HCT116 (cell line): ENCODE results near the gene DIP2B. TPM values are rescaled to one million over a fixed set of nuclear protein-coding genes. Genes with fewer than 3 reads are reported as not detected.
"Not testable (repeated sequence)": the region's sequence is repeated elsewhere in the genome, so short reads cannot be mapped to it uniquely, and the experiment has no call there.

Experiments
- ATAC-seq: fragments of 200-7000 bp; cut with Tn5 transposase; 2 replicates; pipeline ENCODE4 v1.9.1; 2020; ENCODE audit warnings: mild to moderate bottlenecking, moderate library complexity
- BruUV-seq: library from RNA; stranded (reverse); fragments of 400-500 nt; replicated peaks from 2 replicates; lab custom pipeline; 2021; lab: Mats Ljungman, UMichigan
- CTCF ChIA-PET: fragments of 300-600 bp; sonication (Branson Sonifier 250); formaldehyde crosslinking; loops from one replicate; lab custom pipeline; 2021; ENCODE audit warnings: antibody characterized with exemption; lab: Charles Lee
- POLR2A ChIA-PET: fragments of 300-600, 350-600 bp; sonication (Branson Sonifier 250); formaldehyde crosslinking; loops from one replicate; lab custom pipeline; 2021; ENCODE audit warnings: antibody characterized with exemption; lab: Charles Lee
- RAD21 ChIA-PET, 2 experiments: fragments of 300-600 bp; sonication (Branson Sonifier 250); formaldehyde crosslinking; loops; one replicate each; lab custom pipeline; 2023; ENCODE audit warnings: low total read pairs in 2 of 2; ENCODE audit not compliant: uncharacterized antibody in 2 of 2, unreplicated experiment in 2 of 2, low non-redundant PET in 1 of 2; lab: Charles Lee
- DNase-seq: peaks from one replicate; pipeline ENCODE4 v3.0.0-alpha.2; 2010; ENCODE audit warnings: low read depth, low spot score
- H2AFZ ChIP-seq: fragments of 200-600 bp; shearing (Covaris generic), sonication (generic); 2 replicates; pipeline ENCODE4 v1.6.1; 2017; ENCODE audit warnings: low read depth, mixed run types, mixed read lengths, antibody characterized with exemption, low read length; ENCODE audit not compliant: poor library complexity, severe bottlenecking
- H3K27ac ChIP-seq: 2 replicates; pipeline ENCODE4 v1.5.1; 2012; ENCODE audit warnings: low read depth, low read length
- H3K27me3 ChIP-seq: fragments of 200-600 bp; sonication (generic); 2 replicates; pipeline ENCODE4 v1.6.1; 2016; ENCODE audit warnings: mixed run types, low read length, mixed read lengths; ENCODE audit not compliant: insufficient read depth
- H3K36me3 ChIP-seq, 2 experiments: fragments of 200-500 bp in 1 of 2; fragments of 200-600 bp in 1 of 2; sonication (Bioruptor generic) in 1 of 2; sonication (generic) in 1 of 2; 2 replicates each; pipeline versions ENCODE4 v1.5.1 to v1.6.1; 2014 to 2016; ENCODE audit warnings: low read length in 2 of 2, inconsistent platforms in 1 of 2, mixed read lengths in 1 of 2, mixed run types in 1 of 2; ENCODE audit not compliant: insufficient read depth in 2 of 2, control insufficient read depth in 1 of 2
- H3K4me1 ChIP-seq, 2 experiments: fragments of 200-600 bp in 1 of 2; sonication (generic) in 1 of 2; 2 replicates each; pipeline versions ENCODE4 v1.5.1 to v1.6.1; 2012 to 2017; ENCODE audit warnings: low read length in 2 of 2, inconsistent platforms in 1 of 2, mild to moderate bottlenecking in 1 of 2, mixed read lengths in 1 of 2, mixed run types in 1 of 2, moderate library complexity in 1 of 2; ENCODE audit not compliant: insufficient read depth in 2 of 2, control insufficient read depth in 1 of 2
- H3K4me2 ChIP-seq: fragments of 200-600 bp; sonication (generic); 2 replicates; pipeline ENCODE4 v1.6.1; 2017; ENCODE audit warnings: mixed run types, low read length, mixed read lengths
- H3K4me3 ChIP-seq, 2 experiments: fragments of 200-600 bp in 1 of 2; sonication (generic) in 1 of 2; replicated peaks in 1 of 2; 2 replicates each; pipeline ENCODE4 v1.5.1; 2011 to 2016; ENCODE audit warnings: low read length in 2 of 2, control low read depth in 1 of 2, low read depth in 1 of 2, mild to moderate bottlenecking in 1 of 2, mixed read lengths in 1 of 2, mixed run types in 1 of 2
- H3K79me2 ChIP-seq: fragments of 200-600 bp; sonication (generic); 2 replicates; pipeline ENCODE4 v1.6.1; 2017; ENCODE audit warnings: mild to moderate bottlenecking, mixed run types, low read length, moderate library complexity, mixed read lengths; ENCODE audit not compliant: insufficient read depth
- H3K9ac ChIP-seq: fragments of 200-600 bp; sonication (generic); 2 replicates; pipeline ENCODE4 v1.6.1; 2016; ENCODE audit warnings: low read length, mixed read lengths
- H3K9me2 ChIP-seq: fragments of 200-600 bp; sonication (generic), shearing (Covaris generic); 2 replicates; pipeline ENCODE4 v1.6.1; 2017; ENCODE audit warnings: mixed run types, mild to moderate bottlenecking, moderate library complexity; ENCODE audit not compliant: insufficient read depth
- H3K9me3 ChIP-seq, 2 experiments: fragments of 200-500 bp in 1 of 2; fragments of 200-600 bp in 1 of 2; sonication (Bioruptor generic) in 1 of 2; sonication (generic) in 1 of 2; 2 replicates each; pipeline ENCODE4 v1.6.1; 2014 to 2017; ENCODE audit warnings: low read length in 2 of 2, mixed read lengths in 2 of 2, inconsistent platforms in 1 of 2, low read depth in 1 of 2, mild to moderate bottlenecking in 1 of 2, mixed run types in 1 of 2, moderate library complexity in 1 of 2; ENCODE audit not compliant: control insufficient read depth in 1 of 2, insufficient read depth in 1 of 2
- H4K20me1 ChIP-seq: fragments of 200-600 bp; sonication (generic), shearing (Covaris generic); 2 replicates; pipeline ENCODE4 v1.6.1; 2017; ENCODE audit warnings: mixed run types, mild to moderate bottlenecking, moderate library complexity; ENCODE audit not compliant: insufficient read depth
- ELF1 ChIP-seq: IDR thresholded peaks from 2 replicates; pipeline ENCODE4 v1.6.1; 2012; ENCODE audit warnings: low read depth, borderline replicate concordance
- EZH2phosphoT487 ChIP-seq: fragments of 200-600 bp; IDR thresholded peaks from 2 replicates; pipeline ENCODE4 v1.6.1; 2018; ENCODE audit warnings: antibody characterized with exemption, borderline replicate concordance
- MAX ChIP-seq: IDR thresholded peaks from 2 replicates; pipeline ENCODE4 v1.6.1; 2012
- SIN3A ChIP-seq: IDR thresholded peaks from 2 replicates; pipeline ENCODE4 v1.6.1; 2012; ENCODE audit warnings: low read depth
- SP1 ChIP-seq: IDR thresholded peaks from 2 replicates; pipeline ENCODE4 v1.6.1; 2012; ENCODE audit warnings: low read depth
- YY1 ChIP-seq: IDR thresholded peaks from 2 replicates; pipeline ENCODE4 v1.6.1; 2011; ENCODE audit warnings: low read length, low read depth, moderate library complexity, mild to moderate bottlenecking; ENCODE audit not compliant: insufficient replicate concordance; ENCODE audit errors: extremely low read depth
- intact Hi-C: fragments of 100-400 bp; cut with micrococcal nuclease; formaldehyde crosslinking; loops from 2 replicates; pipeline ENCODE4 v1.10.0; 2022
- total RNA-seq: library from RNA; stranded (reverse); gene quantifications from one replicate; pipeline ENCODE4 v1.2.1, GENCODE V29; 2021; ENCODE audit not compliant: unreplicated experiment
- TF ChIP-seq, protein P1 (sequence below): IDR thresholded peaks from 2 replicates; pipeline ENCODE4 v1.6.1; 2012; ENCODE audit warnings: low read depth

Gene DIP2B
- total RNA-seq, 1 experiment from 2014 or later = 32.3 TPM

GRCh38 chr12:50520416-50521207 is 15.8 kb downstream of the DIP2B start:
- H3K9me3 ChIP-seq = no peaks in the 10 kb centered on the region
- no peak overlapping the region for H2AFZ ChIP-seq
- H3K4me2 ChIP-seq = no peak overlapping the region
- RAD21 ChIA-PET = no interaction called here
- H3K79me2 ChIP-seq = peaks cover 84% of the 10 kb centered on the region
- TF ChIP-seq SIN3A (no peak), SP1 (no peak), YY1 (no peak), ELF1 (no peak), EZH2phosphoT487 (no peak), MAX (no peak)
- TF ChIP-seq, protein P1, sequence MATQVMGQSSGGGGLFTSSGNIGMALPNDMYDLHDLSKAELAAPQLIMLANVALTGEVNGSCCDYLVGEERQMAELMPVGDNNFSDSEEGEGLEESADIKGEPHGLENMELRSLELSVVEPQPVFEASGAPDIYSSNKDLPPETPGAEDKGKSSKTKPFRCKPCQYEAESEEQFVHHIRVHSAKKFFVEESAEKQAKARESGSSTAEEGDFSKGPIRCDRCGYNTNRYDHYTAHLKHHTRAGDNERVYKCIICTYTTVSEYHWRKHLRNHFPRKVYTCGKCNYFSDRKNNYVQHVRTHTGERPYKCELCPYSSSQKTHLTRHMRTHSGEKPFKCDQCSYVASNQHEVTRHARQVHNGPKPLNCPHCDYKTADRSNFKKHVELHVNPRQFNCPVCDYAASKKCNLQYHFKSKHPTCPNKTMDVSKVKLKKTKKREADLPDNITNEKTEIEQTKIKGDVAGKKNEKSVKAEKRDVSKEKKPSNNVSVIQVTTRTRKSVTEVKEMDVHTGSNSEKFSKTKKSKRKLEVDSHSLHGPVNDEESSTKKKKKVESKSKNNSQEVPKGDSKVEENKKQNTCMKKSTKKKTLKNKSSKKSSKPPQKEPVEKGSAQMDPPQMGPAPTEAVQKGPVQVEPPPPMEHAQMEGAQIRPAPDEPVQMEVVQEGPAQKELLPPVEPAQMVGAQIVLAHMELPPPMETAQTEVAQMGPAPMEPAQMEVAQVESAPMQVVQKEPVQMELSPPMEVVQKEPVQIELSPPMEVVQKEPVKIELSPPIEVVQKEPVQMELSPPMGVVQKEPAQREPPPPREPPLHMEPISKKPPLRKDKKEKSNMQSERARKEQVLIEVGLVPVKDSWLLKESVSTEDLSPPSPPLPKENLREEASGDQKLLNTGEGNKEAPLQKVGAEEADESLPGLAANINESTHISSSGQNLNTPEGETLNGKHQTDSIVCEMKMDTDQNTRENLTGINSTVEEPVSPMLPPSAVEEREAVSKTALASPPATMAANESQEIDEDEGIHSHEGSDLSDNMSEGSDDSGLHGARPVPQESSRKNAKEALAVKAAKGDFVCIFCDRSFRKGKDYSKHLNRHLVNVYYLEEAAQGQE = no peak
- TF ChIP-seq, all 23 proteins: peak for 0
- Histone ChIP-seq H3K4me1 (peaks cover 5 to 36% of the 10 kb centered on the region in 2 experiments; a peak in 3 of 4 replicates), H3K9me2 (no peaks in the 10 kb centered on the region), H4K20me1 (no peaks in the 10 kb centered on the region), H3K27ac (no peak overlapping the region), H3K4me3 (no peak overlapping the region), H3K36me3 (no peaks in the 10 kb centered on the region), H3K9ac (no peak overlapping the region), H3K27me3 (no peaks in the 10 kb centered on the region)
- DNase-seq (no peak), ATAC-seq (no peak)
- ChIA-PET POLR2A (no interaction called here), CTCF (interaction anchor here (1.6 kb wide), 1 partner anchor 16 kb away, joined by 5 read pairs; the partner anchor contains the start of gene DIP2B)
- intact Hi-C loops = no loop called here
- no TSS peak for BruUV-seq

DNA sequence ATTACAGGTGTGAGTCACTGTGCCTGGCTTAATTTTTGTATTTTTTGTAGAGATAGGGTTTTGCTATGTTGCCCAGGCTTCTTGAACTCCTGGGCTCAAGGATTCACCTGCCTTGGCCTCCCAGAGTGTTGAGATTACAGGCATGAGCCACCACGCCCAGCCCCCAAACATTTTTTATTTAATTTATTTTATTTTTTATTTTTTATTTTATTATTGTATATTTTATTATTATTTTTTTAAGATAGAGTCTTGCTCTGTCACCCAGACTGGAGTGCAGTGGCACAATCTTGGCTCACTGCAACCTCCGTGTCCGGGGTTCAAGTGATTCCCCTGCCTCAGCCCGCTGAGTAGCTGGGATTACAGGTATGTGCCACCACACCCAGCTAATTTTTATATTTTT is 17.0 kb downstream of the DIP2B start:
- RAD21 ChIA-PET, H3K4me2 ChIP-seq, H3K36me3 ChIP-seq, H3K27ac ChIP-seq, H3K27me3 ChIP-seq, H3K9me3 ChIP-seq, H3K4me3 ChIP-seq, BruUV-seq, intact Hi-C loops, H2AFZ ChIP-seq, H4K20me1 ChIP-seq, H3K9ac ChIP-seq, ATAC-seq, H3K9me2 ChIP-seq, DNase-seq: not testable (repeated sequence)
- peaks cover 82% of the 10 kb centered on the region for H3K79me2 ChIP-seq
- ChIA-PET POLR2A (interaction anchor here (0.6 kb wide), 1 partner anchor 10 kb away, joined by 4 read pairs; no protein-coding TSS in a partner anchor), CTCF (interaction anchor here (1.6 kb wide), 1 partner anchor 17 kb away, joined by 5 read pairs; the partner anchor contains the start of gene DIP2B)
- peaks cover 5 to 36% of the 10 kb centered on the region in 2 experiments; a peak in 3 of 4 replicates for H3K4me1 ChIP-seq
